Neural cell (in vitro differentiated cells): Measurements from ENCODE around the gene ZNF71. TPM values are rescaled to one million over a fixed set of nuclear protein-coding genes. Genes with fewer than 3 reads are reported as not detected.

Experiments
- H2AFZ ChIP-seq: fragments of 200-600, 300-800 bp; sonication (generic), shearing (Covaris generic); 2 replicates; pipeline ENCODE4 v1.6.0; 2014; ENCODE audit warnings: low read depth, mild to moderate bottlenecking, antibody characterized with exemption, low read length, moderate library complexity
- H3F3A ChIP-seq: fragments of 200-600 bp; shearing (Covaris generic); 2 replicates; pipeline ENCODE4 v1.6.1; 2016; ENCODE audit warnings: mild to moderate bottlenecking, moderate library complexity, mixed read lengths, antibody characterized with exemption, low read length; ENCODE audit not compliant: insufficient read depth, poor library complexity, severe bottlenecking
- H3K27ac ChIP-seq: fragments of 200-600, 300-800 bp; sonication (generic), shearing (Covaris generic); 2 replicates; pipeline ENCODE4 v1.5.1; 2014; ENCODE audit warnings: mild to moderate bottlenecking, low read length, moderate library complexity
- H3K27me3 ChIP-seq: fragments of 300-800, 200-600 bp; sonication (generic), shearing (Covaris generic); 2 replicates; pipeline ENCODE4 v1.6.0; 2014; ENCODE audit warnings: mild to moderate bottlenecking, low read depth, low read length, moderate library complexity; ENCODE audit not compliant: insufficient read depth
- H3K36me3 ChIP-seq: fragments of 300-800, 200-600 bp; sonication (generic), shearing (Covaris generic); 2 replicates; pipeline ENCODE4 v1.5.1; 2014; ENCODE audit warnings: mild to moderate bottlenecking, antibody characterized with exemption, low read length, moderate library complexity; ENCODE audit not compliant: insufficient read depth
- H3K4me2 ChIP-seq: fragments of 300-800, 200-600 bp; sonication (generic), shearing (Covaris generic); 2 replicates; pipeline ENCODE4 v1.6.0; 2014; ENCODE audit warnings: mild to moderate bottlenecking, low read length
- H3K4me3 ChIP-seq: fragments of 300-800, 200-600 bp; sonication (generic), shearing (Covaris generic); 2 replicates; pipeline ENCODE4 v1.5.1; 2014; ENCODE audit warnings: mild to moderate bottlenecking, low read length, moderate library complexity
- H3K79me2 ChIP-seq: fragments of 200-600 bp; shearing (Covaris generic); replicated peaks from 2 replicates; pipeline ENCODE4 v1.6.0; 2014; ENCODE audit warnings: mild to moderate bottlenecking, low read length, moderate library complexity; ENCODE audit not compliant: insufficient read depth
- H3K9ac ChIP-seq: fragments of 300-800, 200-600 bp; sonication (generic), shearing (Covaris generic); 2 replicates; pipeline ENCODE4 v1.6.1; 2016; ENCODE audit warnings: mild to moderate bottlenecking, low read length, mixed read lengths
- H3K9me2 ChIP-seq: fragments of 200-600 bp; shearing (Covaris generic); 2 replicates; pipeline ENCODE4 v1.6.1; 2016; ENCODE audit warnings: mild to moderate bottlenecking, low read length, mixed read lengths; ENCODE audit not compliant: insufficient read depth
- H3K9me3 ChIP-seq: fragments of 200-600, 300-800 bp; sonication (generic), shearing (Covaris generic); 2 replicates; pipeline ENCODE4 v1.6.1; 2016; ENCODE audit warnings: mild to moderate bottlenecking, mixed run types, low read length, moderate library complexity, mixed read lengths
- H4K20me1 ChIP-seq: fragments of 200-600 bp; shearing (Covaris generic); 2 replicates; pipeline ENCODE4 v1.6.1; 2016; ENCODE audit warnings: mild to moderate bottlenecking, mixed run types; ENCODE audit not compliant: insufficient read depth
- EZH2 ChIP-seq: fragments of 200-600, 300-800 bp; shearing (Covaris generic), sonication (generic); IDR thresholded peaks from 2 replicates; pipeline ENCODE4 v1.6.1; 2014; ENCODE audit warnings: antibody characterized with exemption, low read length, borderline replicate concordance, mild to moderate bottlenecking; ENCODE audit not compliant: insufficient read depth, poor library complexity, severe bottlenecking
- MXI1 ChIP-seq: fragments of 450-650 bp; conservative IDR thresholded peaks from 2 replicates; pipeline ENCODE4 v1.6.1; 2014; ENCODE audit warnings: antibody characterized with exemption, mild to moderate bottlenecking; ENCODE audit not compliant: poor library complexity, severe bottlenecking
- POLR2AphosphoS5 ChIP-seq: IDR thresholded peaks from 2 replicates; pipeline ENCODE4 v1.6.1; 2012
- RAD21 ChIP-seq: fragments of 450-650 bp; conservative IDR thresholded peaks from 2 replicates; pipeline ENCODE4 v1.6.1; 2014; ENCODE audit warnings: antibody characterized with exemption, mild to moderate bottlenecking, moderate library complexity
- SMC3 ChIP-seq: fragments of 450-650 bp; conservative IDR thresholded peaks from 2 replicates; pipeline ENCODE4 v1.6.1; 2014; ENCODE audit warnings: antibody characterized with exemption, mild to moderate bottlenecking, moderate library complexity; ENCODE audit not compliant: poor library complexity
- TAF1 ChIP-seq: IDR thresholded peaks from 2 replicates; pipeline ENCODE4 v1.6.1; 2012; ENCODE audit warnings: low read depth
- polyA plus RNA-seq: library from polyadenylated mRNA; depleted of rRNA; stranded (reverse); fragments of >200 nt; gene quantifications from 2 replicates; pipeline ENCODE4 v1.2.3, GENCODE V29; 2014
- TF ChIP-seq, protein P1 (sequence below): fragments of 450-650 bp; IDR thresholded peaks from 2 replicates; pipeline ENCODE4 v1.5.1; 2014; ENCODE audit warnings: antibody characterized with exemption, mild to moderate bottlenecking, moderate library complexity; ENCODE audit not compliant: poor library complexity, severe bottlenecking
- TF ChIP-seq, protein P2 (sequence below): IDR thresholded peaks from 2 replicates; pipeline ENCODE4 v1.6.1; 2012; ENCODE audit warnings: borderline replicate concordance

ZNF71 gene
- polyA plus RNA-seq, 1 donor from 2014 or later = 28.8 TPM

DNA sequence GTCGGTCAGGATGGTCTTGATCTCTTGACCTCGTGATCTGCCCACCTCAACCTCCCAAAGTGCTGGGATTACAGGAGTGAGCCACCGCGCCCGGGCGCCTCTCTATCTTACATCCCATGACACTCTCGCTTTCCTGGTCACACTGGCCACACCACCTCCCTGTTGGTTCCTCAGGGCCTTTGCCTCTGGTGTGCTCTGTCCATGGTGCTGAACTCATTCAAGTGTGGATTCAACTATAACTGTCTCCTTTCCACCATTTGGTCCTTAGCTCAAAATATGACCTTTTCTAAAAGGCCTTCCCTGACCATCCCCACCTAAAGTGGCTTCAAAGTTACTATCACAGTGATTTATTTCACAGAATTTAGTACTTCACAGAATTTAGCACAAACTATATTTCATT is 44.1 kb downstream of the ZNF71 start:
- no peak overlapping the region for H2AFZ ChIP-seq
- no peak overlapping the region for H3K27ac ChIP-seq
- H3K9me2 ChIP-seq = no peaks in the 10 kb centered on the region
- no peaks in the 10 kb centered on the region for H3F3A ChIP-seq
- H3K27me3 ChIP-seq = no peaks in the 10 kb centered on the region
- H3K79me2 ChIP-seq = no peaks in the 10 kb centered on the region
- H3K9ac ChIP-seq = no peak overlapping the region
- H3K4me3 ChIP-seq = no peak overlapping the region
- TF ChIP-seq SMC3 (no peak), MXI1 (no peak), POLR2AphosphoS5 (no peak)
- TF ChIP-seq, protein P1, sequence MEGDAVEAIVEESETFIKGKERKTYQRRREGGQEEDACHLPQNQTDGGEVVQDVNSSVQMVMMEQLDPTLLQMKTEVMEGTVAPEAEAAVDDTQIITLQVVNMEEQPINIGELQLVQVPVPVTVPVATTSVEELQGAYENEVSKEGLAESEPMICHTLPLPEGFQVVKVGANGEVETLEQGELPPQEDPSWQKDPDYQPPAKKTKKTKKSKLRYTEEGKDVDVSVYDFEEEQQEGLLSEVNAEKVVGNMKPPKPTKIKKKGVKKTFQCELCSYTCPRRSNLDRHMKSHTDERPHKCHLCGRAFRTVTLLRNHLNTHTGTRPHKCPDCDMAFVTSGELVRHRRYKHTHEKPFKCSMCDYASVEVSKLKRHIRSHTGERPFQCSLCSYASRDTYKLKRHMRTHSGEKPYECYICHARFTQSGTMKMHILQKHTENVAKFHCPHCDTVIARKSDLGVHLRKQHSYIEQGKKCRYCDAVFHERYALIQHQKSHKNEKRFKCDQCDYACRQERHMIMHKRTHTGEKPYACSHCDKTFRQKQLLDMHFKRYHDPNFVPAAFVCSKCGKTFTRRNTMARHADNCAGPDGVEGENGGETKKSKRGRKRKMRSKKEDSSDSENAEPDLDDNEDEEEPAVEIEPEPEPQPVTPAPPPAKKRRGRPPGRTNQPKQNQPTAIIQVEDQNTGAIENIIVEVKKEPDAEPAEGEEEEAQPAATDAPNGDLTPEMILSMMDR = no peak
- peaks cover 23% of the 10 kb centered on the region for H3K9me3 ChIP-seq
- H4K20me1 ChIP-seq = no peaks in the 10 kb centered on the region
- no peaks in the 10 kb centered on the region for H3K36me3 ChIP-seq
- H3K4me2 ChIP-seq = no peak overlapping the region

DNA sequence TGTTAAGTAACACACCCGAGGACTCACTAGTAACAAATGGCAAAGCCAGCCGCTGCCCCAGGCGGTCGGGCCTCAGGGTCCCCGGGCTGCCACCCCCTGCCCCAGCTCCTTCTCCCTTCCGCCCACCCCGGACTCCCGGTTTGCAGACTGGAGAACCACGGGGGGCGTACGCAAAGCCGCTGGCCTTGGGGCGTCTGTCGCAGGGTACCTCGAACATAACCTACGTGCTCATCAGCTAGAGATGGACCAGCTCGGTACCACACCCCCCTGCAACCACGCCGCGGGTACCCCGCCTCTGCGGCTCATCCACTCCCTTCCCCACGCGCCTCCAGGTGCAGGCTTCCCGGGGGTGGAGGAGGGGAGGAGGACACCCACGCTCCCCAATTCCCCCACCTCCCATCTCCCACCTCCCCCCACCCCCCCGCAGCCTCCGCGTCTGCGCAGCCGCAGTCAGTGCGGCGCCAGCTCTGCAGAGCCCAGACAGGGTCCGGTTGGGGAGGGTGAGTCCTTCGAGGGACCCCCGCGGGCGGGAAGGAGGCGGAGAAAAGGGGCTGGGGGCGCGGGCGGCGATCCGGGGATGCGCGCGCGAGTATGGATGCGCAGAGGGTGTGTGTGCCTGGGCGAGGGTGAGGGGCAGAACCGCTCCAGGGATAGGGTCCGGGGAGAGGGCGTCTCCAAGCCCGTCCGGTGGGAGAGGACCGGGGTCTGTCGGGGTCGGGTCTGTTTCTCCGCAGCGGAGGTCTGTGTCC is 47.8 kb downstream of the ZNF71 start, which contains the start of gene SMIM17:
Gene SMIM17, plus strand, starts transcription at position 449 of the 749 bp plus-strand sequence. CDS start 2,509 bp downstream, outside the sequence.
- H3K9me2 ChIP-seq = no peaks in the 10 kb centered on the region
- no peak within 1 kb of the TSS for H3K4me3 ChIP-seq
- no peaks in the 10 kb centered on the region for H3K79me2 ChIP-seq
- no peak within 1 kb of the TSS for H3K27ac ChIP-seq
- TF ChIP-seq, protein P2, sequence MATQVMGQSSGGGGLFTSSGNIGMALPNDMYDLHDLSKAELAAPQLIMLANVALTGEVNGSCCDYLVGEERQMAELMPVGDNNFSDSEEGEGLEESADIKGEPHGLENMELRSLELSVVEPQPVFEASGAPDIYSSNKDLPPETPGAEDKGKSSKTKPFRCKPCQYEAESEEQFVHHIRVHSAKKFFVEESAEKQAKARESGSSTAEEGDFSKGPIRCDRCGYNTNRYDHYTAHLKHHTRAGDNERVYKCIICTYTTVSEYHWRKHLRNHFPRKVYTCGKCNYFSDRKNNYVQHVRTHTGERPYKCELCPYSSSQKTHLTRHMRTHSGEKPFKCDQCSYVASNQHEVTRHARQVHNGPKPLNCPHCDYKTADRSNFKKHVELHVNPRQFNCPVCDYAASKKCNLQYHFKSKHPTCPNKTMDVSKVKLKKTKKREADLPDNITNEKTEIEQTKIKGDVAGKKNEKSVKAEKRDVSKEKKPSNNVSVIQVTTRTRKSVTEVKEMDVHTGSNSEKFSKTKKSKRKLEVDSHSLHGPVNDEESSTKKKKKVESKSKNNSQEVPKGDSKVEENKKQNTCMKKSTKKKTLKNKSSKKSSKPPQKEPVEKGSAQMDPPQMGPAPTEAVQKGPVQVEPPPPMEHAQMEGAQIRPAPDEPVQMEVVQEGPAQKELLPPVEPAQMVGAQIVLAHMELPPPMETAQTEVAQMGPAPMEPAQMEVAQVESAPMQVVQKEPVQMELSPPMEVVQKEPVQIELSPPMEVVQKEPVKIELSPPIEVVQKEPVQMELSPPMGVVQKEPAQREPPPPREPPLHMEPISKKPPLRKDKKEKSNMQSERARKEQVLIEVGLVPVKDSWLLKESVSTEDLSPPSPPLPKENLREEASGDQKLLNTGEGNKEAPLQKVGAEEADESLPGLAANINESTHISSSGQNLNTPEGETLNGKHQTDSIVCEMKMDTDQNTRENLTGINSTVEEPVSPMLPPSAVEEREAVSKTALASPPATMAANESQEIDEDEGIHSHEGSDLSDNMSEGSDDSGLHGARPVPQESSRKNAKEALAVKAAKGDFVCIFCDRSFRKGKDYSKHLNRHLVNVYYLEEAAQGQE = no peak
- TF ChIP-seq SMC3 = no peak
- no peak for TF ChIP-seq EZH2
- TF ChIP-seq TAF1 = no peak
- no peak for TF ChIP-seq POLR2AphosphoS5
- TF ChIP-seq, protein P1 = no peak
- no peak for TF ChIP-seq RAD21
- no peaks in the 10 kb centered on the region for H3K36me3 ChIP-seq
- H3K27me3 ChIP-seq = no peaks in the 10 kb centered on the region
- peaks cover 34% of the 10 kb centered on the region for H3K9me3 ChIP-seq
- no peaks in the 10 kb centered on the region for H3F3A ChIP-seq
- H4K20me1 ChIP-seq = no peaks in the 10 kb centered on the region
- H3K9ac ChIP-seq = no peak within 1 kb of the TSS
- H2AFZ ChIP-seq = no peak within 1 kb of the TSS
- H3K4me2 ChIP-seq = no peak within 1 kb of the TSS
